ENCODE results near the gene ACBD6.

DNA sequence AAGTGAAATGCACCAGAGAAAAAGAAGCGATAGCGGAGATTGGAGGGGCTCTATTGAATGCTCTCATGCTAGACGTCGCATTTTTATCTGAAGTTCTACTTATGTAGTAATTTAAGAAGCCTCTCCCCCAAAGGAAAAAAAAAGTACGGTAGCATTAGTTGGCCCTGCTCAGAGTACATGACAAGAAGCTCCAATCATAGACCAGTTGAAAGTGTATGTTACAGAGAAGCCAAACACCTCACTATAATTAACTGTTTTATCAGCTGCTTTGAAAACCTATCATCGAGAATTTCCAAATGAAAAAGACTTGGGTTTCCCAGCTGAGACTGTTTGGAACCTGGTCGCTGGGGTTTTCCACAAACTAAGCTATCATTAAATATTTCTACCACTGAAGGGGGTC is 36.8 kb upstream of the ACBD6 start:
- TF ChIP-seq, protein P1, sequence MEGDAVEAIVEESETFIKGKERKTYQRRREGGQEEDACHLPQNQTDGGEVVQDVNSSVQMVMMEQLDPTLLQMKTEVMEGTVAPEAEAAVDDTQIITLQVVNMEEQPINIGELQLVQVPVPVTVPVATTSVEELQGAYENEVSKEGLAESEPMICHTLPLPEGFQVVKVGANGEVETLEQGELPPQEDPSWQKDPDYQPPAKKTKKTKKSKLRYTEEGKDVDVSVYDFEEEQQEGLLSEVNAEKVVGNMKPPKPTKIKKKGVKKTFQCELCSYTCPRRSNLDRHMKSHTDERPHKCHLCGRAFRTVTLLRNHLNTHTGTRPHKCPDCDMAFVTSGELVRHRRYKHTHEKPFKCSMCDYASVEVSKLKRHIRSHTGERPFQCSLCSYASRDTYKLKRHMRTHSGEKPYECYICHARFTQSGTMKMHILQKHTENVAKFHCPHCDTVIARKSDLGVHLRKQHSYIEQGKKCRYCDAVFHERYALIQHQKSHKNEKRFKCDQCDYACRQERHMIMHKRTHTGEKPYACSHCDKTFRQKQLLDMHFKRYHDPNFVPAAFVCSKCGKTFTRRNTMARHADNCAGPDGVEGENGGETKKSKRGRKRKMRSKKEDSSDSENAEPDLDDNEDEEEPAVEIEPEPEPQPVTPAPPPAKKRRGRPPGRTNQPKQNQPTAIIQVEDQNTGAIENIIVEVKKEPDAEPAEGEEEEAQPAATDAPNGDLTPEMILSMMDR (conservative IDR thresholded peaks at IDR 0.05; ENCODE audit: low read depth, low read length), result no peak
- no peak for TF ChIP-seq POLR2A (IDR thresholded peaks at IDR 0.05; ENCODE audit: low read depth, low read length)
- no peak for TF ChIP-seq MAFK (IDR thresholded peaks at IDR 0.05; ENCODE audit: low read depth, low read length)
- TF ChIP-seq RAD21 (IDR thresholded peaks at IDR 0.05; ENCODE audit: low read length), result no peak
- TF ChIP-seq FOS (IDR thresholded peaks at IDR 0.05; ENCODE audit: low read depth, low read length), result no peak
- TF ChIP-seq, protein P2, sequence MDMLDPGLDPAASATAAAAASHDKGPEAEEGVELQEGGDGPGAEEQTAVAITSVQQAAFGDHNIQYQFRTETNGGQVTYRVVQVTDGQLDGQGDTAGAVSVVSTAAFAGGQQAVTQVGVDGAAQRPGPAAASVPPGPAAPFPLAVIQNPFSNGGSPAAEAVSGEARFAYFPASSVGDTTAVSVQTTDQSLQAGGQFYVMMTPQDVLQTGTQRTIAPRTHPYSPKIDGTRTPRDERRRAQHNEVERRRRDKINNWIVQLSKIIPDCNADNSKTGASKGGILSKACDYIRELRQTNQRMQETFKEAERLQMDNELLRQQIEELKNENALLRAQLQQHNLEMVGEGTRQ (IDR thresholded peaks at IDR 0.05; ENCODE audit: low read depth, low read length), result no peak
- no peak for TF ChIP-seq SMC3 (IDR thresholded peaks at IDR 0.05; ENCODE audit: low read depth, low read length)
- TF ChIP-seq CEBPB (IDR thresholded peaks at IDR 0.05; ENCODE audit: low read depth, low read length), result no peak
- TF ChIP-seq BHLHE40 (IDR thresholded peaks at IDR 0.05; ENCODE audit: low read depth, low read length), result no peak
- no peak for TF ChIP-seq RCOR1 (IDR thresholded peaks at IDR 0.05; ENCODE audit: insufficient replicate concordance, low read length)
